Esophagus squamous epithelium (tissue), 4 donors: Measurements from ENCODE around the gene MKS1.

Experiments
- POLR2A ChIP-seq, 4 donors: fragments of 450-650 bp; IDR thresholded peaks; one replicate each; pipeline ENCODE4 v1.6.1; 2017; ENCODE audit warnings: antibody characterized with exemption in 4 of 4, mild to moderate bottlenecking in 4 of 4, moderate library complexity in 3 of 4
- TF ChIP-seq, protein P1 (sequence below), 6 experiments: fragments of 450-650 bp in 4 of 6; fragments of 200-600 bp in 2 of 6; sonication (generic) in 2 of 6; IDR thresholded peaks; one replicate each; pipeline ENCODE4 v1.5.1; 2016 to 2019; ENCODE audit warnings: antibody characterized with exemption in 6 of 6, mild to moderate bottlenecking in 4 of 6, moderate library complexity in 4 of 6

DNA sequence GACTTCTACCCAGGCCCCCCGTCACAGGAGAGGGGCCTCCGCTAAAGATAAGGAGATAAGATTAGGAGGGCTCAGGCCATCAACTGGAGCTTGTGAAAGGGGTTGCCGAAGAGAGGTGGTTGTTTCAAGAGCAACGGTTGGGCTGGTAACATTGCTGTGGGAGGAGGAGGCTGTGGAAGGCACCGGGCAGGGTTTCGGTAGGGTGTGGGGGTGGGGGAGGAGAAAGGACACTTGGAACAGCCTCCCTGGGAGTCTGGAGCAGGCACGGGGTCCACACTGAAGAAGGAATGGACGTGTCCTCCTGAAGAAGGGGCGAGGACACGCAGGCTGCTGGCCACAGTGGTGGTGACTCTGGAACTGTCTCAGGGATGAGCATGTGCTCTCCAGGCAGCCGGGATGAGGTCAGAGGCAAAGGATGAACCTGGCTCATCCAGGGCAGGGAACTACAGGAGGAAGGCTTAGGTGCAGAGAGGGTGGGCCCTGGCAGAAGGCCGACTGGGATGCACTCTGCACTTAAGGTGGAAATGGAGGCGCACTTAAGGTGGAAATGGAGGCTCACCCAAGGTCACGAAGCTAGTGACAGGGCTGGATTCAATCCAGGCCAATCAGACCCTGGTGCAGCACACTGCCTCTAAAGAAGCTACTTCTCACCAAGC lies 27.7 kb downstream of the MKS1 start:
- TF ChIP-seq, protein P1, sequence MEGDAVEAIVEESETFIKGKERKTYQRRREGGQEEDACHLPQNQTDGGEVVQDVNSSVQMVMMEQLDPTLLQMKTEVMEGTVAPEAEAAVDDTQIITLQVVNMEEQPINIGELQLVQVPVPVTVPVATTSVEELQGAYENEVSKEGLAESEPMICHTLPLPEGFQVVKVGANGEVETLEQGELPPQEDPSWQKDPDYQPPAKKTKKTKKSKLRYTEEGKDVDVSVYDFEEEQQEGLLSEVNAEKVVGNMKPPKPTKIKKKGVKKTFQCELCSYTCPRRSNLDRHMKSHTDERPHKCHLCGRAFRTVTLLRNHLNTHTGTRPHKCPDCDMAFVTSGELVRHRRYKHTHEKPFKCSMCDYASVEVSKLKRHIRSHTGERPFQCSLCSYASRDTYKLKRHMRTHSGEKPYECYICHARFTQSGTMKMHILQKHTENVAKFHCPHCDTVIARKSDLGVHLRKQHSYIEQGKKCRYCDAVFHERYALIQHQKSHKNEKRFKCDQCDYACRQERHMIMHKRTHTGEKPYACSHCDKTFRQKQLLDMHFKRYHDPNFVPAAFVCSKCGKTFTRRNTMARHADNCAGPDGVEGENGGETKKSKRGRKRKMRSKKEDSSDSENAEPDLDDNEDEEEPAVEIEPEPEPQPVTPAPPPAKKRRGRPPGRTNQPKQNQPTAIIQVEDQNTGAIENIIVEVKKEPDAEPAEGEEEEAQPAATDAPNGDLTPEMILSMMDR (IDR thresholded peaks at IDR 0.05) = no peak
- TF ChIP-seq POLR2A (IDR thresholded peaks at IDR 0.05) = no peak
